PFSK-1 (cell line): ENCODE results near the gene PIEZO2.

Experiments used
- POLR2AphosphoS5 ChIP-seq: IDR thresholded peaks from 2 replicates; pipeline ENCODE4 v1.6.1; 2012; ENCODE audit warnings: low read depth, mild to moderate bottlenecking, control low read depth, low read length, moderate library complexity
- REST ChIP-seq, 2 experiments: IDR thresholded peaks; 2 replicates each; pipeline versions ENCODE4 v1.6.1 to v1.8.0; 2011 to 2012; ENCODE audit warnings: low read depth in 2 of 2, low read length in 2 of 2, control low read depth in 1 of 2, inconsistent platforms in 1 of 2, mild to moderate bottlenecking in 1 of 2, moderate library complexity in 1 of 2; ENCODE audit not compliant: insufficient read depth in 1 of 2
- SIN3A ChIP-seq: IDR thresholded peaks from 2 replicates; pipeline ENCODE4 v1.6.1; 2012; ENCODE audit warnings: mild to moderate bottlenecking, low read length, moderate library complexity, borderline replicate concordance; ENCODE audit not compliant: insufficient read depth
- TAF1 ChIP-seq: IDR thresholded peaks from 2 replicates; pipeline ENCODE4 v1.6.1; 2012; ENCODE audit warnings: low read length, control low read depth, borderline replicate concordance; ENCODE audit not compliant: insufficient read depth

GRCh38 chr18:10926621-10927161 lies 222.7 kb downstream of the PIEZO2 start:
- peak in 1 of 2 experiments; percentile 16; a peak in 1 of 4 replicates for TF ChIP-seq REST (IDR thresholded peaks at IDR 0.05; ENCODE audit: insufficient read depth in 1 of 2, low read depth in 2 of 2, low read length in 2 of 2)
- no peak for TF ChIP-seq SIN3A
- no peak for TF ChIP-seq POLR2AphosphoS5
- no peak for TF ChIP-seq TAF1
